Kidney capillary endothelial cell (primary cell): ENCODE measurements around the gene RBM33.

ENCODE experiments used
- DNase-seq: peaks from one replicate; pipeline ENCODE4 v3.0.0-alpha.2; 2018; ENCODE audit warnings: low spot score

Gene RBM33

GRCh38 chr7:155629171-155629570 is 15.3 kb upstream of the RBM33 start:
- no peak for DNase-seq

GRCh38 chr7:155631155-155631554 is 13.3 kb upstream of the RBM33 start:
- DNase-seq: no peak

- no peak for DNase-seq
Measured at GRCh38 chr7:155635817-155636216, 8.6 kb upstream of the RBM33 start.

GRCh38 chr7:155637155-155637554 is 7.3 kb upstream of the RBM33 start:
- no peak for DNase-seq

GRCh38 chr7:155638366-155638765 is 6.1 kb upstream of the RBM33 start:
- DNase-seq: no peak

- no peak for DNase-seq
Measured at GRCh38 chr7:155639958-155640520, 4.4 kb upstream of the RBM33 start.

- DNase-seq: no peak
Measured at GRCh38 chr7:155640629-155641028, 3.8 kb upstream of the RBM33 start.

GRCh38 chr7:155643804-155644177 is 670 bp upstream of the RBM33 start:
- peak; percentile 34 for DNase-seq

GRCh38 chr7:155644971-155645509 is 579 bp downstream of the RBM33 start:
- DNase-seq: peak; percentile 14

GRCh38 chr7:155645662-155646061 is 1.2 kb downstream of the RBM33 start:
- DNase-seq: no peak

GRCh38 chr7:155646669-155647068 is 2.2 kb downstream of the RBM33 start:
- no peak for DNase-seq

- DNase-seq: no peak
Measured at GRCh38 chr7:155647302-155647701, 2.8 kb downstream of the RBM33 start.

- no peak for DNase-seq
Measured at GRCh38 chr7:155647734-155648133, 3.3 kb downstream of the RBM33 start.

GRCh38 chr7:155648752-155649339 is 4.4 kb downstream of the RBM33 start:
- DNase-seq: no peak

GRCh38 chr7:155649588-155649987 is 5.1 kb downstream of the RBM33 start:
- no peak for DNase-seq

GRCh38 chr7:155652156-155653114 is 8.0 kb downstream of the RBM33 start:
- peak; percentile 42 for DNase-seq

GRCh38 chr7:155653803-155654202 is 9.3 kb downstream of the RBM33 start:
- no peak for DNase-seq

GRCh38 chr7:155656891-155657290 is 12.4 kb downstream of the RBM33 start:
- no peak for DNase-seq

- no peak for DNase-seq
Measured at GRCh38 chr7:155660059-155660757, 15.7 kb downstream of the RBM33 start.

- DNase-seq: no peak
Measured at GRCh38 chr7:155660758-155661093, 16.3 kb downstream of the RBM33 start.

- DNase-seq: no peak
Measured at GRCh38 chr7:155662343-155663043, 18.0 kb downstream of the RBM33 start.

- no peak for DNase-seq
Measured at GRCh38 chr7:155663937-155664336, 19.5 kb downstream of the RBM33 start.
